HCT116 (cell line): ENCODE measurements around the gene ZFR2. TPM values are rescaled to one million over a fixed set of nuclear protein-coding genes. Genes with fewer than 3 reads are reported as not detected.

Experiments used
- ATAC-seq: fragments of 200-7000 bp; cut with Tn5 transposase; 2 replicates; pipeline ENCODE4 v1.9.1; 2020; ENCODE audit warnings: mild to moderate bottlenecking, moderate library complexity
- BruUV-seq: library from RNA; stranded (reverse); fragments of 400-500 nt; replicated peaks from 2 replicates; lab custom pipeline; 2021; lab: Mats Ljungman, UMichigan
- CTCF ChIA-PET: fragments of 300-600 bp; sonication (Branson Sonifier 250); formaldehyde crosslinking; loops from one replicate; lab custom pipeline; 2021; ENCODE audit warnings: antibody characterized with exemption; lab: Charles Lee
- POLR2A ChIA-PET: fragments of 300-600, 350-600 bp; sonication (Branson Sonifier 250); formaldehyde crosslinking; loops from one replicate; lab custom pipeline; 2021; ENCODE audit warnings: antibody characterized with exemption; lab: Charles Lee
- RAD21 ChIA-PET, 2 experiments: fragments of 300-600 bp; sonication (Branson Sonifier 250); formaldehyde crosslinking; loops; one replicate each; lab custom pipeline; 2023; ENCODE audit warnings: low total read pairs in 2 of 2; ENCODE audit not compliant: uncharacterized antibody in 2 of 2, unreplicated experiment in 2 of 2, low non-redundant PET in 1 of 2; lab: Charles Lee
- DNase-seq: peaks from one replicate; pipeline ENCODE4 v3.0.0-alpha.2; 2010; ENCODE audit warnings: low read depth, low spot score
- H2AFZ ChIP-seq: fragments of 200-600 bp; shearing (Covaris generic), sonication (generic); 2 replicates; pipeline ENCODE4 v1.6.1; 2017; ENCODE audit warnings: low read depth, mixed run types, mixed read lengths, antibody characterized with exemption, low read length; ENCODE audit not compliant: poor library complexity, severe bottlenecking
- H3K27ac ChIP-seq: 2 replicates; pipeline ENCODE4 v1.5.1; 2012; ENCODE audit warnings: low read depth, low read length
- H3K27me3 ChIP-seq: fragments of 200-600 bp; sonication (generic); 2 replicates; pipeline ENCODE4 v1.6.1; 2016; ENCODE audit warnings: mixed run types, low read length, mixed read lengths; ENCODE audit not compliant: insufficient read depth
- H3K36me3 ChIP-seq, 2 experiments: fragments of 200-500 bp in 1 of 2; fragments of 200-600 bp in 1 of 2; sonication (Bioruptor generic) in 1 of 2; sonication (generic) in 1 of 2; 2 replicates each; pipeline versions ENCODE4 v1.5.1 to v1.6.1; 2014 to 2016; ENCODE audit warnings: low read length in 2 of 2, inconsistent platforms in 1 of 2, mixed read lengths in 1 of 2, mixed run types in 1 of 2; ENCODE audit not compliant: insufficient read depth in 2 of 2, control insufficient read depth in 1 of 2
- H3K4me1 ChIP-seq, 2 experiments: fragments of 200-600 bp in 1 of 2; sonication (generic) in 1 of 2; 2 replicates each; pipeline versions ENCODE4 v1.5.1 to v1.6.1; 2012 to 2017; ENCODE audit warnings: low read length in 2 of 2, inconsistent platforms in 1 of 2, mild to moderate bottlenecking in 1 of 2, mixed read lengths in 1 of 2, mixed run types in 1 of 2, moderate library complexity in 1 of 2; ENCODE audit not compliant: insufficient read depth in 2 of 2, control insufficient read depth in 1 of 2
- H3K4me2 ChIP-seq: fragments of 200-600 bp; sonication (generic); 2 replicates; pipeline ENCODE4 v1.6.1; 2017; ENCODE audit warnings: mixed run types, low read length, mixed read lengths
- H3K4me3 ChIP-seq, 2 experiments: fragments of 200-600 bp in 1 of 2; sonication (generic) in 1 of 2; replicated peaks in 1 of 2; 2 replicates each; pipeline ENCODE4 v1.5.1; 2011 to 2016; ENCODE audit warnings: low read length in 2 of 2, control low read depth in 1 of 2, low read depth in 1 of 2, mild to moderate bottlenecking in 1 of 2, mixed read lengths in 1 of 2, mixed run types in 1 of 2
- H3K79me2 ChIP-seq: fragments of 200-600 bp; sonication (generic); 2 replicates; pipeline ENCODE4 v1.6.1; 2017; ENCODE audit warnings: mild to moderate bottlenecking, mixed run types, low read length, moderate library complexity, mixed read lengths; ENCODE audit not compliant: insufficient read depth
- H3K9ac ChIP-seq: fragments of 200-600 bp; sonication (generic); 2 replicates; pipeline ENCODE4 v1.6.1; 2016; ENCODE audit warnings: low read length, mixed read lengths
- H3K9me2 ChIP-seq: fragments of 200-600 bp; sonication (generic), shearing (Covaris generic); 2 replicates; pipeline ENCODE4 v1.6.1; 2017; ENCODE audit warnings: mixed run types, mild to moderate bottlenecking, moderate library complexity; ENCODE audit not compliant: insufficient read depth
- H3K9me3 ChIP-seq, 2 experiments: fragments of 200-500 bp in 1 of 2; fragments of 200-600 bp in 1 of 2; sonication (Bioruptor generic) in 1 of 2; sonication (generic) in 1 of 2; 2 replicates each; pipeline ENCODE4 v1.6.1; 2014 to 2017; ENCODE audit warnings: low read length in 2 of 2, mixed read lengths in 2 of 2, inconsistent platforms in 1 of 2, low read depth in 1 of 2, mild to moderate bottlenecking in 1 of 2, mixed run types in 1 of 2, moderate library complexity in 1 of 2; ENCODE audit not compliant: control insufficient read depth in 1 of 2, insufficient read depth in 1 of 2
- H4K20me1 ChIP-seq: fragments of 200-600 bp; sonication (generic), shearing (Covaris generic); 2 replicates; pipeline ENCODE4 v1.6.1; 2017; ENCODE audit warnings: mixed run types, mild to moderate bottlenecking, moderate library complexity; ENCODE audit not compliant: insufficient read depth
- ATF3 ChIP-seq: IDR thresholded peaks from 2 replicates; pipeline ENCODE4 v1.6.1; 2012
- CEBPB ChIP-seq: IDR thresholded peaks from 2 replicates; pipeline ENCODE4 v1.6.1; 2012; ENCODE audit warnings: low read depth
- CTCF ChIP-seq, 3 experiments: fragments of 200-600 bp in 1 of 3; sonication (generic) in 1 of 3; IDR thresholded peaks in 2 of 3; conservative IDR thresholded peaks in 1 of 3; 2 replicates each; pipeline ENCODE4 v1.5.1; 2012 to 2017; ENCODE audit warnings: low read depth in 2 of 3, low read length in 2 of 3, antibody characterized with exemption in 1 of 3, borderline replicate concordance in 1 of 3, control low read depth in 1 of 3, mild to moderate bottlenecking in 1 of 3, mixed read lengths in 1 of 3, mixed run types in 1 of 3, moderate library complexity in 1 of 3; ENCODE audit not compliant: insufficient read depth in 1 of 3
- EGR1 ChIP-seq: IDR thresholded peaks from 2 replicates; pipeline ENCODE4 v1.6.1; 2012; ENCODE audit warnings: low read depth
- ELF1 ChIP-seq: IDR thresholded peaks from 2 replicates; pipeline ENCODE4 v1.6.1; 2012; ENCODE audit warnings: low read depth, borderline replicate concordance
- EZH2phosphoT487 ChIP-seq: fragments of 200-600 bp; IDR thresholded peaks from 2 replicates; pipeline ENCODE4 v1.6.1; 2018; ENCODE audit warnings: antibody characterized with exemption, borderline replicate concordance
- FOSL1 ChIP-seq: IDR thresholded peaks from 2 replicates; pipeline ENCODE4 v1.6.1; 2012; ENCODE audit warnings: low read depth
- JUND ChIP-seq: IDR thresholded peaks from 2 replicates; pipeline ENCODE4 v1.6.1; 2012
- MAX ChIP-seq: IDR thresholded peaks from 2 replicates; pipeline ENCODE4 v1.6.1; 2012
- POLR2A ChIP-seq: IDR thresholded peaks from 2 replicates; pipeline ENCODE4 v1.7.0; 2011; ENCODE audit warnings: borderline replicate concordance; ENCODE audit not compliant: insufficient read depth, insufficient read length; ENCODE audit errors: extremely low read depth
- POLR2AphosphoS5 ChIP-seq: IDR thresholded peaks from 2 replicates; pipeline ENCODE4 v1.6.1; 2011; ENCODE audit warnings: mild to moderate bottlenecking, low read depth, low read length, moderate library complexity
- RAD21 ChIP-seq: IDR thresholded peaks from 2 replicates; pipeline ENCODE4 v1.6.1; 2012; ENCODE audit warnings: low read depth, mild to moderate bottlenecking
- REST ChIP-seq: IDR thresholded peaks from 2 replicates; pipeline ENCODE4 v1.6.1; 2012; ENCODE audit warnings: low read depth
- SP1 ChIP-seq: IDR thresholded peaks from 2 replicates; pipeline ENCODE4 v1.6.1; 2012; ENCODE audit warnings: low read depth
- SRF ChIP-seq: IDR thresholded peaks from 2 replicates; pipeline ENCODE4 v1.6.1; 2012; ENCODE audit warnings: low read depth
- YY1 ChIP-seq: IDR thresholded peaks from 2 replicates; pipeline ENCODE4 v1.6.1; 2011; ENCODE audit warnings: low read length, low read depth, moderate library complexity, mild to moderate bottlenecking; ENCODE audit not compliant: insufficient replicate concordance; ENCODE audit errors: extremely low read depth
- ZBTB33 ChIP-seq: IDR thresholded peaks from 2 replicates; pipeline ENCODE4 v1.6.1; 2011; ENCODE audit warnings: mild to moderate bottlenecking, low read length, moderate library complexity; ENCODE audit not compliant: insufficient replicate concordance; ENCODE audit errors: extremely low read depth
- intact Hi-C: fragments of 100-400 bp; cut with micrococcal nuclease; formaldehyde crosslinking; loops from 2 replicates; pipeline ENCODE4 v1.10.0; 2022
- total RNA-seq: library from RNA; stranded (reverse); gene quantifications from one replicate; pipeline ENCODE4 v1.2.1, GENCODE V29; 2021; ENCODE audit not compliant: unreplicated experiment

Gene ZFR2
- total RNA-seq, 1 experiment from 2014 or later = 0.34 TPM

GRCh38 chr19:3762501-3763459, 106.1 kb downstream of the ZFR2 start, which contains the start of gene MRPL54:
Gene MRPL54, plus strand, starts transcription at chr19:3762682. Its CDS starts 19 bp downstream, at chr19:3762701.
- peak within 1 kb of the TSS; percentile 93 for H3K27ac ChIP-seq
- TSS peak; percentile 96 for BruUV-seq
- ChIA-PET RAD21 (interaction anchor here in 1 of 2 experiments (0.6 to 1.0 kb wide), 2 partner anchors 54 to 86 kb away, joined by 3 read pairs; no protein-coding TSS in a partner anchor), CTCF (interaction anchor here (0.6 to 2.4 kb wide), 13 partner anchors 16 to 446 kb away, joined by 3 to 20 read pairs (median 3); no protein-coding TSS in a partner anchor), POLR2A (interaction anchor here (0.8 to 2.2 kb wide), 18 partner anchors 10 to 487 kb away, joined by 3 to 10 read pairs (median 5); partner anchors contain the start of genes EEF2 and TJP3)
- peak within 1 kb of the TSS; percentile 77 to 99 for H3K4me3 ChIP-seq
- ATAC-seq (peak; percentile 88), DNase-seq (peak; percentile 98)
- H4K20me1 ChIP-seq = no peaks in the 10 kb centered on the region
- no peaks in the 10 kb centered on the region for H3K27me3 ChIP-seq
- H3K9me2 ChIP-seq = no peaks in the 10 kb centered on the region
- H3K9ac ChIP-seq = peak within 1 kb of the TSS; percentile 85
- H3K79me2 ChIP-seq = peaks cover 32% of the 10 kb centered on the region
- H2AFZ ChIP-seq = peak within 1 kb of the TSS; percentile 62
- intact Hi-C loops = loop anchor here (1.0 to 5.0 kb wide), 2 partner anchors 34 to 60 kb away; no protein-coding TSS in a partner anchor
- H3K4me1 ChIP-seq = peaks cover 6 to 14% of the 10 kb centered on the region in 2 experiments; a peak in 2 of 4 replicates
- peak within 1 kb of the TSS; percentile 86 for H3K4me2 ChIP-seq
- H3K9me3 ChIP-seq = no peaks in the 10 kb centered on the region
- peaks cover 2 to 14% of the 10 kb centered on the region in 2 experiments; a peak in 2 of 4 replicates for H3K36me3 ChIP-seq
- TF ChIP-seq JUND = no peak
- no peak for TF ChIP-seq EZH2phosphoT487
- peak; percentile 67 for TF ChIP-seq POLR2A
- TF ChIP-seq EGR1 = no peak
- TF ChIP-seq CEBPB = no peak
- no peak for TF ChIP-seq ZBTB33
- TF ChIP-seq MAX = peak; percentile 75
- peak; percentile 93 for TF ChIP-seq YY1
- no peak for TF ChIP-seq FOSL1
- TF ChIP-seq SRF = no peak
- TF ChIP-seq POLR2AphosphoS5 = peak; percentile 80
- TF ChIP-seq ELF1 = no peak; the same call in 1 of the 2 replicates
- TF ChIP-seq SP1 = no peak
- TF ChIP-seq ATF3 = no peak
- no peak for TF ChIP-seq RAD21
- no peak for TF ChIP-seq REST
- TF ChIP-seq CTCF (IDR thresholded peaks at IDR 0.05 in 2 of 3, conservative IDR thresholded peaks at IDR 0.05 in 1 of 3; ENCODE audit: borderline replicate concordance in 1 of 3, insufficient read depth in 1 of 3, low read depth in 2 of 3, low read length in 2 of 3) = no peak
